Smooth muscle cell (in vitro differentiated cells): ENCODE measurements around the gene PPP2R5C. TPM values are rescaled to one million over a fixed set of nuclear protein-coding genes. Genes with fewer than 3 reads are reported as not detected.

ENCODE experiments used
- DNase-seq: peaks from one replicate; lab custom pipeline; 2025; ENCODE audit not compliant: unreplicated experiment; lab: John Stamatoyannopoulos, UW
- H2AFZ ChIP-seq: fragments of 200-600 bp; sonication (generic); 2 replicates; pipeline ENCODE4 v1.6.0; 2016; ENCODE audit warnings: antibody characterized with exemption, low read depth, mild to moderate bottlenecking
- H3F3A ChIP-seq: fragments of 200-600 bp; sonication (generic); 2 replicates; pipeline ENCODE4 v1.6.0; 2017; ENCODE audit warnings: antibody characterized with exemption, low read depth
- H3K27ac ChIP-seq: fragments of 200-600 bp; sonication (generic); 2 replicates; pipeline ENCODE4 v1.5.1; 2016; ENCODE audit warnings: low read depth, mild to moderate bottlenecking
- H3K27me3 ChIP-seq: fragments of 200-600 bp; sonication (generic); 2 replicates; pipeline ENCODE4 v1.6.1; 2016; ENCODE audit warnings: low read depth, mild to moderate bottlenecking
- H3K36me3 ChIP-seq: fragments of 200-600 bp; sonication (generic); 2 replicates; pipeline ENCODE4 v1.5.1; 2016; ENCODE audit warnings: low read depth
- H3K4me1 ChIP-seq: fragments of 200-600 bp; sonication (generic); 2 replicates; pipeline ENCODE4 v1.5.1; 2016; ENCODE audit warnings: low read depth
- H3K4me2 ChIP-seq: fragments of 200-600 bp; sonication (generic); 2 replicates; pipeline ENCODE4 v1.6.0; 2016; ENCODE audit warnings: mild to moderate bottlenecking
- H3K4me3 ChIP-seq: fragments of 200-600 bp; sonication (generic); 2 replicates; pipeline ENCODE4 v1.5.1; 2016; ENCODE audit warnings: mild to moderate bottlenecking
- H3K79me2 ChIP-seq: fragments of 200-600 bp; sonication (generic); 2 replicates; pipeline ENCODE4 v1.6.0; 2016; ENCODE audit warnings: low read depth, mild to moderate bottlenecking
- H3K9ac ChIP-seq: fragments of 200-600 bp; sonication (generic); 2 replicates; pipeline ENCODE4 v1.6.0; 2016; ENCODE audit warnings: low read depth
- H3K9me3 ChIP-seq: fragments of 200-600 bp; sonication (generic); replicated peaks from 2 replicates; pipeline ENCODE4 v1.5.1; 2016; ENCODE audit warnings: low read depth
- H4K20me1 ChIP-seq: fragments of 200-600 bp; sonication (generic); 2 replicates; pipeline ENCODE4 v1.6.0; 2016; ENCODE audit warnings: low read depth
- WGBS: methylation state at CpG from one replicate; pipeline ENCODE4 v1.1.7; 2016; ENCODE audit warnings: low lambda C conversion rate; 5-methylcytosine and 5-hydroxymethylcytosine counted together
- polyA plus RNA-seq: library from polyadenylated mRNA; unstranded; fragments of >200 nt; fragmentation: Nextera tagmentation; extraction: Ambion mirVana; gene quantifications from 2 replicates; pipeline ENCODE4 v1.2.1, GENCODE V29; 2016
- total RNA-seq: library from RNA; depleted of rRNA; stranded (reverse); fragments of >200 nt; gene quantifications from 2 replicates; pipeline ENCODE4 v1.2.3, GENCODE V29; 2014
- TF ChIP-seq, protein P1 (sequence below): fragments of 200-600 bp; sonication (generic); IDR thresholded peaks from 2 replicates; pipeline ENCODE4 v1.5.1; 2017; ENCODE audit warnings: borderline replicate concordance, mild to moderate bottlenecking, antibody characterized with exemption; ENCODE audit not compliant: insufficient read depth, poor library complexity, severe bottlenecking

Gene PPP2R5C
- total and polyA plus RNA-seq, 2 experiments from 2014 or later = 63.6 to 92.7 TPM

DNA sequence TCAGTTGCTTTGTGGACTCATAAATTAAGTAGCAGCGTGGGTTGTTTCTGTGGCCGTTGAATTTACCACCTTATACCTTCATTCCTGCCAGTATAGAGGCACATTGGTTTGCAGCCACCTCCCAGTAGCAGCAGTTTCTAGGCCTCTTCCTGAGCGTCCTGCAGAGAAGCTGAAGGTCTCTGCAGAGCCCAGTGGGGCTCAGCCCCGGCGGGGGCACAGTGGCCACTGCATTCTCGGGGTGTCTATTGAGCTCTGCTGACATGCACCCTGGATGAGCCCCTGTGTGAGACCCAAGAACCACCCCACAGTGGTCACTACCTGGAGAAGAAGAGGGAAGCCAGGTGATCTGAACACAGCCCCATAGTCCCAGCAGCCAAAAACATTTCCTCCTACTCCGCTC lies 145.1 kb downstream of the PPP2R5C start:
- TF ChIP-seq, protein P1, sequence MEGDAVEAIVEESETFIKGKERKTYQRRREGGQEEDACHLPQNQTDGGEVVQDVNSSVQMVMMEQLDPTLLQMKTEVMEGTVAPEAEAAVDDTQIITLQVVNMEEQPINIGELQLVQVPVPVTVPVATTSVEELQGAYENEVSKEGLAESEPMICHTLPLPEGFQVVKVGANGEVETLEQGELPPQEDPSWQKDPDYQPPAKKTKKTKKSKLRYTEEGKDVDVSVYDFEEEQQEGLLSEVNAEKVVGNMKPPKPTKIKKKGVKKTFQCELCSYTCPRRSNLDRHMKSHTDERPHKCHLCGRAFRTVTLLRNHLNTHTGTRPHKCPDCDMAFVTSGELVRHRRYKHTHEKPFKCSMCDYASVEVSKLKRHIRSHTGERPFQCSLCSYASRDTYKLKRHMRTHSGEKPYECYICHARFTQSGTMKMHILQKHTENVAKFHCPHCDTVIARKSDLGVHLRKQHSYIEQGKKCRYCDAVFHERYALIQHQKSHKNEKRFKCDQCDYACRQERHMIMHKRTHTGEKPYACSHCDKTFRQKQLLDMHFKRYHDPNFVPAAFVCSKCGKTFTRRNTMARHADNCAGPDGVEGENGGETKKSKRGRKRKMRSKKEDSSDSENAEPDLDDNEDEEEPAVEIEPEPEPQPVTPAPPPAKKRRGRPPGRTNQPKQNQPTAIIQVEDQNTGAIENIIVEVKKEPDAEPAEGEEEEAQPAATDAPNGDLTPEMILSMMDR = no peak
- Histone ChIP-seq H3K36me3 (peaks cover 15% of the 10 kb centered on the region), H3K9ac (no peak overlapping the region), H3K9me3 (no peaks in the 10 kb centered on the region), H3K27ac (no peak overlapping the region), H3K4me3 (no peak overlapping the region), H3K79me2 (no peaks in the 10 kb centered on the region), H3K27me3 (no peaks in the 10 kb centered on the region), H3K4me2 (no peak overlapping the region), H4K20me1 (no peaks in the 10 kb centered on the region), H3K4me1 (no peaks in the 10 kb centered on the region), H3F3A (no peaks in the 10 kb centered on the region), H2AFZ (no peak overlapping the region)
- DNase-seq = no peak
- WGBS = 98% methylated on average over 7 of the region's 7 CpGs

DNA sequence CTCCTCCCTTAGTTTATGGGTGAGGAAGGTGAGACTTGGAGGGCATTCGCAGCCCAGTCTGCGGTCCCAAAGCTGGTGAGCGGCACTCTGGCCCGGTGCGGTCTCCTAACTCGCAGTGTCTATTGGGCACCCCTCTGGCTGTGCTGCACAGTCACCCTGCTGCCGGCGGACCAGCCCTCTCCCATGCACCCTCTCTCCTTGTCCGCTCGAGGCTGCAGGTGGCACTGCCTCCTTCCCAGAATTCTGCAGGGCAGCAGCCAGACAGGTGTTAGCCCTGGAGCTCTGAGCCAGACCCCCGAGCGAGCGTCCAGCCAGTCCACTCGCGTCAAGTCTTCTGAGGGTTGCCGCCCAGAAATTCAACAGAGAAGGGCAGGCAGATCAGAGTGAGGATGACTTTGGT lies 146.1 kb downstream of the PPP2R5C start:
- Histone ChIP-seq H3K9ac (no peak overlapping the region), H3K4me3 (no peak overlapping the region), H3K4me1 (no peaks in the 10 kb centered on the region), H3K27me3 (no peaks in the 10 kb centered on the region), H3K9me3 (no peaks in the 10 kb centered on the region), H3K79me2 (no peaks in the 10 kb centered on the region), H3F3A (no peaks in the 10 kb centered on the region), H4K20me1 (no peaks in the 10 kb centered on the region), H3K36me3 (peaks cover 6% of the 10 kb centered on the region), H3K4me2 (no peak overlapping the region), H3K27ac (no peak overlapping the region), H2AFZ (no peak overlapping the region)
- DNase-seq = no peak
- TF ChIP-seq, protein P1 = no peak
- WGBS = 98% methylated on average over 16 of the region's 16 CpGs

DNA sequence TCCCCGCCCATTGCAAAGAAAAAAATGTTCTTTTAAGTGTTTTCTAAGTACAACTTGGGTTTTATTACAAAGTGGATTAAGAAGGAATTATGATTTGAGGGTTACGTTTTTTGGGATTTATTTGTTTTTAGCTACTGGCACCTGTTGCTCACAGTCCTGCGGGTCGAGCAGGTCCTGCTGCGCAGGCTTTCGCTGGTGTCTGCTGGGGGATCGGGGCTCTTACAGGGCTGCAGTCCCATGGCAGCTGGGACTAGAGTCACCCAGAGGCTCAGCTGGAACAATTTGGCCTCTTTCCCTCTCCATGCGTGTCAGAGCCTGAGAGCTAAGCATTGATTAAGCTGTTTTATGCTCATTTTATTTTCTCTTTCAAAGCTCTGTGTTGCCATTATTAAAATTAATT lies 147.3 kb downstream of the PPP2R5C start:
- H3K4me3 ChIP-seq = no peak overlapping the region
- H3K4me1 ChIP-seq = no peaks in the 10 kb centered on the region
- H3K27ac ChIP-seq = no peak overlapping the region
- H4K20me1 ChIP-seq = no peaks in the 10 kb centered on the region
- H3K36me3 ChIP-seq = no peaks in the 10 kb centered on the region
- no peaks in the 10 kb centered on the region for H3K79me2 ChIP-seq
- no peaks in the 10 kb centered on the region for H3K27me3 ChIP-seq
- H3K9me3 ChIP-seq = no peaks in the 10 kb centered on the region
- TF ChIP-seq, protein P1 = no peak
- H2AFZ ChIP-seq = no peak overlapping the region
- no peak for DNase-seq
- H3K9ac ChIP-seq = no peak overlapping the region
- no peaks in the 10 kb centered on the region for H3F3A ChIP-seq
- 94% methylated on average over 8 of the region's 8 CpGs for WGBS
- no peak overlapping the region for H3K4me2 ChIP-seq

DNA sequence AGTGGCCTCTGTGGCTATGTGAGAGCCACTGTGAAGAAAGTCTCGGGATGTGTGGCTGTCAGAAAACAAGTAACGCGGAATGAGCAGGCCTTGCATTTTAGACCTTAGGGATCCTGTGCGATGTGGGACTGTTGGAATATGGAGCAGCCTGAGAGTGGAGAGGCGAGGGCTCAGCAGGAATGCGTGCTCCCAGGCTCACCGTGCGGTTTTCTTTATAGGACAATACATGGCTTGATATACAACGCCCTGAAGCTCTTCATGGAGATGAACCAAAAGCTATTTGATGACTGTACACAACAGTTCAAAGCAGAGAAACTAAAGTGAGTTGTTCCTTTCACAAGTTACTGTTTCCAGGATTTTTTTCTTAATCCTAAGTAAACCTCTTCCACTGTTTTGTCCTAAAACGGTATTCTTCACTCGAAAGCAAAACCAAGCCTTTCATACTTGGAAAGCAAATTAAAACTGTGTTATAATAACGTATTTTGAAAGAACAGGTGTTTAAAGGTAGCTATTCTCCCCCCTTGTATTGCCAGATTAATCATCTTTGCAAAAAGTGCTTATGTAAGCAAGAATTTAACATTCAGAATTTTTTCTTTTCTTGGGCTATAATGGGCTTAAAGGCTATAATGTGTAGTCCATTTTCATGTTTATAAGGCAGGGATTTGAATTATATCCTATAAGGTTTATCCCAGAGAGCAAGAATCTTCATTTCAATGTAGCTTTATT lies 148.0 kb downstream of the PPP2R5C start:
- Histone ChIP-seq H3K79me2 (no peaks in the 10 kb centered on the region), H3K9me3 (no peaks in the 10 kb centered on the region), H3K9ac (no peak overlapping the region), H3F3A (no peaks in the 10 kb centered on the region), H3K27me3 (no peaks in the 10 kb centered on the region), H3K4me2 (no peak overlapping the region), H3K27ac (no peak overlapping the region), H3K4me3 (no peak overlapping the region), H3K4me1 (no peaks in the 10 kb centered on the region), H2AFZ (no peak overlapping the region), H3K36me3 (no peaks in the 10 kb centered on the region), H4K20me1 (no peaks in the 10 kb centered on the region)
- TF ChIP-seq, protein P1 = no peak
- no peak for DNase-seq
- 99% methylated on average over 12 of the region's 12 CpGs for WGBS
